Renal cortical epithelial cell (primary cell): ENCODE measurements around the gene CCDC92. TPM values are rescaled to one million over a fixed set of nuclear protein-coding genes. Genes with fewer than 3 reads are reported as not detected.

ENCODE experiments used
- DNase-seq: peaks from one replicate; pipeline ENCODE4 v3.0.0-alpha.2; 2011; ENCODE audit warnings: low read depth
- total RNA-seq: library from RNA; depleted of rRNA; stranded (reverse); fragments of >200 nt; gene quantifications from 2 replicates; pipeline ENCODE4 v1.2.3, GENCODE V29; 2014

CCDC92 gene
- total RNA-seq, 1 donor from 2014 or later, result 21.7 TPM

GRCh38 chr12:123889848-123890535 lies 82.6 kb downstream of the CCDC92 start:
- DNase-seq, result no peak

- peak; percentile 45 for DNase-seq
These were observed 83.6 kb downstream of the CCDC92 start for GRCh38 chr12:123888989-123889388.

- no peak for DNase-seq
These were observed 85.6 kb downstream of the CCDC92 start for GRCh38 chr12:123886931-123887582.

GRCh38 chr12:123886258-123886657 lies 86.4 kb downstream of the CCDC92 start:
- no peak for DNase-seq

Other genes starting within 250 kb of the CCDC92 start
- 0.10 and 0.35 TPM in 2 replicates for gene DNAH10, start 210.5 kb downstream of the CCDC92 start, total RNA-seq
- gene ZNF664, start 384 bp upstream of the CCDC92 start, total RNA-seq, result 82.5 and 106 TPM in 2 replicates